MCF 10A (cell line): ENCODE results near the gene SYCE3. TPM values are rescaled to one million over a fixed set of nuclear protein-coding genes. Genes with fewer than 3 reads are reported as not detected.
"Not testable (repeated sequence)": the region's sequence is repeated elsewhere in the genome, so short reads cannot be mapped to it uniquely, and the experiment has no call there.

ENCODE experiments used
- BruUV-seq: library from RNA; stranded (reverse); fragments of 400-500 nt; replicated peaks from 2 replicates; lab custom pipeline; 2021; lab: Mats Ljungman, UMichigan
- CTCF ChIA-PET: fragments of 300-600 bp; sonication (Branson Sonifier 250); formaldehyde crosslinking; extraction: SDS; loops from one replicate; lab custom pipeline; 2021; ENCODE audit warnings: antibody characterized with exemption, inconsistent platforms; lab: Yijun Ruan, JAX
- POLR2A ChIA-PET: fragments of 300-600, 350-650 bp; sonication (Branson Sonifier 250); formaldehyde crosslinking; extraction: SDS; loops from one replicate; lab custom pipeline; 2020; ENCODE audit warnings: antibody characterized with exemption, inconsistent platforms; lab: Yijun Ruan, JAX
- DNase-seq: peaks from one replicate; pipeline ENCODE4 v3.0.0-alpha.2; 2018; ENCODE audit not compliant: unreplicated experiment
- H3K27ac Mint-ChIP-seq: one replicate; pipeline ENCODE4 v1.8.0; 2022; ENCODE audit warnings: mild to moderate bottlenecking, low read depth, mixed read lengths; ENCODE audit not compliant: unreplicated experiment
- H3K27me3 Mint-ChIP-seq: one replicate; pipeline ENCODE4 v1.8.0; 2022; ENCODE audit warnings: mixed read lengths; ENCODE audit not compliant: insufficient read depth, unreplicated experiment
- H3K36me3 Mint-ChIP-seq: one replicate; pipeline ENCODE4 v1.8.0; 2022; ENCODE audit warnings: mild to moderate bottlenecking, moderate library complexity, mixed read lengths; ENCODE audit not compliant: insufficient read depth, unreplicated experiment
- H3K4me1 Mint-ChIP-seq: one replicate; pipeline ENCODE4 v1.8.0; 2022; ENCODE audit warnings: mixed read lengths; ENCODE audit not compliant: insufficient read depth, unreplicated experiment
- H3K4me3 Mint-ChIP-seq: one replicate; pipeline ENCODE4 v1.8.0; 2022; ENCODE audit warnings: mild to moderate bottlenecking, moderate library complexity, mixed read lengths; ENCODE audit not compliant: unreplicated experiment
- H3K9me3 Mint-ChIP-seq: one replicate; pipeline ENCODE4 v1.8.0; 2022; ENCODE audit warnings: mixed read lengths; ENCODE audit not compliant: unreplicated experiment
- CTCF ChIP-seq: fragments of 200-600 bp; IDR thresholded peaks from one replicate; pipeline ENCODE4 v1.8.0; 2022; ENCODE audit warnings: antibody characterized with exemption, mild to moderate bottlenecking; ENCODE audit not compliant: unreplicated experiment
- intact Hi-C: fragments of 100-400 bp; cut with micrococcal nuclease; formaldehyde crosslinking; loops from 2 replicates; pipeline ENCODE4 v1.14.1; 2022
- total RNA-seq: library from RNA; stranded (reverse); gene quantifications from 2 replicates; pipeline ENCODE4 v1.2.3, GENCODE V29; 2022

Gene SYCE3
- total RNA-seq, 1 experiment from 2014 or later, result 0.82 TPM

GRCh38 chr22:50610581-50610980, 47.9 kb upstream of the SYCE3 start:
- Mint-ChIP-seq H3K4me3 (no peak overlapping the region), H3K27ac (no peak overlapping the region), H3K27me3 (peaks cover 29% of the 10 kb centered on the region), H3K9me3 (no peaks in the 10 kb centered on the region), H3K4me1 (no peaks in the 10 kb centered on the region), H3K36me3 (no peaks in the 10 kb centered on the region)
- no peak for TF ChIP-seq CTCF
- no TSS peak for BruUV-seq
- intact Hi-C loops, result no loop called here
- DNase-seq, result no peak
- CTCF ChIA-PET, result interaction anchor here (0.6 kb wide), 1 partner anchor 171 kb away, joined by 3 read pairs; no protein-coding TSS in a partner anchor
- POLR2A ChIA-PET, result interaction anchor here (0.6 kb wide), 1 partner anchor 20 kb away, joined by 4 read pairs; no protein-coding TSS in a partner anchor

DNA sequence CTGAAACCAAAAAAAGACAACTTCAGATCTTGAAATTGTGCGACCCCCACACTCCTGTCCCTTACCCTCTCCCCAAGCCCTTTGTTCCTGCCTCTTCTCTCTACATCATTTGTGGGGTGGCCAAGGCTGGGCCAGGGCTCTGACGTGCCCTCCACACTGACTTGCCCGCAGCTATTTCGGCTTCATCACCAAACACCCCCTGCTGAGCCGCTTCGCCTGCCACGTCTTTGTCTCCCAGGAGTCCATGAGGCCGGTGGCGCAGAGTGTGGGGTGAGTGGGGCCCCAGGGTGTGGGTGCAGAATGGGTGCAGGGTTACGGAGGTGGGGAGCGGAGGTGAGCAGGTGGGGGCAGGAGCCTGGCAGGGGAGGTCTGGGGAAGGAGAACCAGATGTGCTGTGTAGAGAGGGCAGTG, 47.3 kb upstream of the SYCE3 start:
- no peak for TF ChIP-seq CTCF
- no TSS peak for BruUV-seq
- Mint-ChIP-seq H3K27me3 (peaks cover 29% of the 10 kb centered on the region), H3K36me3 (no peaks in the 10 kb centered on the region), H3K4me3 (no peak overlapping the region), H3K27ac (no peak overlapping the region), H3K9me3 (no peaks in the 10 kb centered on the region), H3K4me1 (no peaks in the 10 kb centered on the region)
- intact Hi-C loops, result no loop called here
- ChIA-PET CTCF (interaction anchor here (0.6 kb wide), 1 partner anchor 171 kb away, joined by 3 read pairs; no protein-coding TSS in a partner anchor), POLR2A (interaction anchor here (0.6 kb wide), 1 partner anchor 20 kb away, joined by 4 read pairs; no protein-coding TSS in a partner anchor)
- DNase-seq, result no peak

DNA sequence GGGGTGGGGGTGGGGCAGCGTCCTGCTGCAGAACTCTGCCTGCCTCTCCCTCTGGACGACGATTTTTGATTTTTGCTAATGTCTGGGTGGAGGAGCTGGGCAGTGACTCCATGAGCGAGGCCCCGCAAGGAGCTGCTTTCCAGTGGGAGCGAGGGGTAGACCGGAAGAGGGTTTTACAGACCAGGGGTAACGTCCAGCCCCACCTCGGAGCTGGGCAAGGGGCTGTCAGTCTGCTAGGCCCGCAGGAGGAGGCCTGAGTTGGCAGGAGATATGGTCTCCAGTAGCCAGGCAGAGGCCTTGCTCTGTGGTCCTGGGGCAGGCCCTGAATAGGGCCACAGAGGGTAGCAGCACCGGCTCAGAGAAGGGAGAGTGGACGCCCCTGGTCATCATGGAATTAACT, 46.9 kb upstream of the SYCE3 start:
- Mint-ChIP-seq H3K27ac (no peak overlapping the region), H3K9me3 (no peaks in the 10 kb centered on the region), H3K27me3 (peaks cover 29% of the 10 kb centered on the region), H3K4me3 (no peak overlapping the region), H3K4me1 (no peaks in the 10 kb centered on the region), H3K36me3 (no peaks in the 10 kb centered on the region)
- DNase-seq, result no peak
- no peak for TF ChIP-seq CTCF
- intact Hi-C loops, result no loop called here
- POLR2A ChIA-PET, result no interaction called here
- no TSS peak for BruUV-seq
- CTCF ChIA-PET, result no interaction called here

- Mint-ChIP-seq H3K36me3 (no peaks in the 10 kb centered on the region), H3K27me3 (peaks cover 29% of the 10 kb centered on the region), H3K4me3 (no peak overlapping the region), H3K4me1 (no peaks in the 10 kb centered on the region), H3K9me3 (no peaks in the 10 kb centered on the region), H3K27ac (no peak overlapping the region)
- POLR2A ChIA-PET, result interaction anchor here (0.6 to 1.1 kb wide), 3 partner anchors 13 to 85 kb away, joined by 3 to 5 read pairs (median 3); no protein-coding TSS in a partner anchor
- TF ChIP-seq CTCF, result no peak
- CTCF ChIA-PET, result no interaction called here
- DNase-seq, result no peak
- intact Hi-C loops, result no loop called here
- no TSS peak for BruUV-seq
Measured at GRCh38 chr22:50608996-50609395, 46.3 kb upstream of the SYCE3 start.

- DNase-seq, BruUV-seq, H3K27ac Mint-ChIP-seq, intact Hi-C loops, H3K9me3 Mint-ChIP-seq, H3K4me3 Mint-ChIP-seq, H3K4me1 Mint-ChIP-seq, H3K36me3 Mint-ChIP-seq: not testable (repeated sequence)
- H3K27me3 Mint-ChIP-seq, result peaks cover 29% of the 10 kb centered on the region
- ChIA-PET POLR2A (interaction anchor here (0.6 to 1.1 kb wide), 3 partner anchors 13 to 84 kb away, joined by 3 to 5 read pairs (median 3); no protein-coding TSS in a partner anchor), CTCF (interaction anchor here (0.8 kb wide), 1 partner anchor 12 kb away, joined by 3 read pairs; no protein-coding TSS in a partner anchor)
Measured at GRCh38 chr22:50608058-50608840, 45.5 kb upstream of the SYCE3 start.
